ENCODE results near the gene FCN2. TPM values are rescaled to one million over a fixed set of nuclear protein-coding genes. Genes with fewer than 3 reads are reported as not detected.

FCN2 gene
- total RNA-seq, result 10 to 100 TPM in 1 of 4 donors, under 1 TPM in 1, not detected in 2; 0.93 to 16.5 TPM

- H3K4me3 ChIP-seq (replicated peaks in 1 of 3), result no peak within 1 kb of the TSS
- no peaks in the 10 kb centered on the region for H3K27me3 ChIP-seq
- no peaks in the 10 kb centered on the region for H3K9me3 ChIP-seq
- no peaks in the 10 kb centered on the region for H3K36me3 ChIP-seq
- no peak within 1 kb of the TSS for H3K27ac ChIP-seq
- intact Hi-C loops (cut with DNase I), result no loop called here
- no peak for DNase-seq
- TF ChIP-seq CTCF (IDR thresholded peaks at IDR 0.05) (no peak), POLR2A (IDR thresholded peaks at IDR 0.05) (no peak)
- WGBS, 2 donors, result 85 to 91% methylated on average over 12 to 24 of the region's 25 CpGs
- H3K4me1 ChIP-seq, result peaks cover 6 to 21% of the 10 kb centered on the region in 2 donors
These were observed at the start of gene FCN2 for GRCh38 chr9:134880484-134881312. TSS of gene FCN2 (plus strand) at chr9:134880810. CDS start at chr9:134880822, 12 bp downstream.

GRCh38 chr9:134830926-134831720, 49.5 kb upstream of the FCN2 start:
- Histone ChIP-seq H3K4me1 (no peaks in the 10 kb centered on the region), H3K9me3 (no peaks in the 10 kb centered on the region), H3K27me3 (no peaks in the 10 kb centered on the region), H3K4me3 (replicated peaks in 1 of 3) (no peak overlapping the region), H3K36me3 (no peaks in the 10 kb centered on the region), H3K27ac (no peak overlapping the region)
- TF ChIP-seq CTCF (IDR thresholded peaks at IDR 0.05) (no peak), POLR2A (IDR thresholded peaks at IDR 0.05) (no peak)
- 90% methylated on average over 19 to 21 of the region's 21 CpGs for WGBS, 2 donors
- intact Hi-C loops (cut with DNase I), result no loop called here
- DNase-seq, result no peak

GRCh38 chr9:134832471-134832870, 48.1 kb upstream of the FCN2 start:
- Histone ChIP-seq H3K4me1 (no peaks in the 10 kb centered on the region), H3K36me3 (no peaks in the 10 kb centered on the region), H3K4me3 (replicated peaks in 1 of 3) (no peak overlapping the region), H3K27me3 (no peaks in the 10 kb centered on the region), H3K27ac (no peak overlapping the region), H3K9me3 (no peaks in the 10 kb centered on the region)
- TF ChIP-seq CTCF (IDR thresholded peaks at IDR 0.05), result no peak
- no peak for TF ChIP-seq POLR2A (IDR thresholded peaks at IDR 0.05)
- 97% methylated on average over 17 to 18 of the region's 19 CpGs for WGBS, 2 donors
- DNase-seq, result no peak
- intact Hi-C loops (cut with DNase I), result no loop called here

GRCh38 chr9:134833294-134833880, 47.2 kb upstream of the FCN2 start:
- no peaks in the 10 kb centered on the region for H3K27me3 ChIP-seq
- WGBS, 2 donors, result 87 to 88% methylated on average over 8 to 11 of the region's 11 CpGs

More at GRCh38 chr9:134833294-134833880, 47.2 kb upstream of the FCN2 start:
- no peak overlapping the region for H3K4me3 ChIP-seq (replicated peaks in 1 of 3)
- no peaks in the 10 kb centered on the region for H3K36me3 ChIP-seq
- H3K9me3 ChIP-seq, result no peaks in the 10 kb centered on the region
- no peaks in the 10 kb centered on the region for H3K4me1 ChIP-seq
- TF ChIP-seq POLR2A (IDR thresholded peaks at IDR 0.05), result no peak
- no peak for TF ChIP-seq CTCF (IDR thresholded peaks at IDR 0.05)
- intact Hi-C loops (cut with DNase I), result no loop called here
- H3K27ac ChIP-seq, result no peak overlapping the region
- no peak for DNase-seq
